ENCODE results near the gene MRTFA. TPM values are rescaled to one million over a fixed set of nuclear protein-coding genes. Genes with fewer than 3 reads are reported as not detected.
A peak's percentile ranks its signal among the peaks of the same experiment; 100 is the strongest.
"Not testable (repeated sequence)": the region's sequence is repeated elsewhere in the genome, so short reads cannot be mapped to it uniquely, and the experiment has no call there.

Gene MRTFA
- total RNA-seq, 1 experiment from 2014 or later = 52.7 TPM

GRCh38 chr22:40586781-40587180, 49.7 kb downstream of the MRTFA start:
- no peak for DNase-seq (ENCODE audit: unreplicated experiment)
- Mint-ChIP-seq H3K9me3 (ENCODE audit: unreplicated experiment) (peaks cover 5% of the 10 kb centered on the region), H3K36me3 (ENCODE audit: insufficient read depth, unreplicated experiment) (peaks cover 19% of the 10 kb centered on the region), H3K4me3 (ENCODE audit: unreplicated experiment) (no peak overlapping the region), H3K27ac (ENCODE audit: low read depth, unreplicated experiment) (no peak overlapping the region), H3K4me1 (ENCODE audit: insufficient read depth, unreplicated experiment) (peaks cover 24% of the 10 kb centered on the region), H3K27me3 (ENCODE audit: insufficient read depth, unreplicated experiment) (no peaks in the 10 kb centered on the region)
- ChIA-PET CTCF (interaction anchor here (0.5 to 0.7 kb wide), 2 partner anchors 12 to 77 kb away, joined by 4 to 5 read pairs; no protein-coding TSS in a partner anchor), POLR2A (interaction anchor here (0.8 to 1.7 kb wide), 5 partner anchors 41 to 56 kb away, joined by 3 to 4 read pairs (median 3); no protein-coding TSS in a partner anchor)
- intact Hi-C loops (cut with micrococcal nuclease) = no loop called here
- no peak for TF ChIP-seq CTCF (IDR thresholded peaks at IDR 0.05; ENCODE audit: unreplicated experiment)
- BruUV-seq (replicated peaks) = no TSS peak

GRCh38 chr22:40585310-40585751, 51.2 kb downstream of the MRTFA start:
- Mint-ChIP-seq H3K4me1 (ENCODE audit: insufficient read depth, unreplicated experiment) (peaks cover 21% of the 10 kb centered on the region), H3K27ac (ENCODE audit: low read depth, unreplicated experiment) (peak overlapping the region; percentile 74), H3K27me3 (ENCODE audit: insufficient read depth, unreplicated experiment) (no peaks in the 10 kb centered on the region), H3K36me3 (ENCODE audit: insufficient read depth, unreplicated experiment) (peaks cover 19% of the 10 kb centered on the region), H3K4me3 (ENCODE audit: unreplicated experiment) (no peak overlapping the region), H3K9me3 (ENCODE audit: unreplicated experiment) (peaks cover 7% of the 10 kb centered on the region)
- ChIA-PET CTCF (interaction anchor here (0.6 kb wide), 1 partner anchor 97 kb away, joined by 3 read pairs; no protein-coding TSS in a partner anchor), POLR2A (interaction anchor here (1.2 kb wide), 1 partner anchor 10 kb away, joined by 4 read pairs; no protein-coding TSS in a partner anchor)
- TF ChIP-seq CTCF (IDR thresholded peaks at IDR 0.05; ENCODE audit: unreplicated experiment) = no peak
- DNase-seq (ENCODE audit: unreplicated experiment) = no peak
- intact Hi-C loops (cut with micrococcal nuclease) = no loop called here
- no TSS peak for BruUV-seq (replicated peaks)

GRCh38 chr22:40584766-40585165, 51.8 kb downstream of the MRTFA start:
- H3K4me3 Mint-ChIP-seq (ENCODE audit: unreplicated experiment); H3K27ac Mint-ChIP-seq (ENCODE audit: low read depth, unreplicated experiment); DNase-seq (ENCODE audit: unreplicated experiment); BruUV-seq (replicated peaks); H3K9me3 Mint-ChIP-seq (ENCODE audit: unreplicated experiment); intact Hi-C loops (cut with micrococcal nuclease); H3K27me3 Mint-ChIP-seq (ENCODE audit: insufficient read depth, unreplicated experiment): not testable (repeated sequence)
- Mint-ChIP-seq H3K36me3 (ENCODE audit: insufficient read depth, unreplicated experiment) (peaks cover 19% of the 10 kb centered on the region), H3K4me1 (ENCODE audit: insufficient read depth, unreplicated experiment) (peaks cover 21% of the 10 kb centered on the region)
- CTCF ChIA-PET = interaction anchor here (0.6 kb wide), 1 partner anchor 105 kb away, joined by 5 read pairs; no protein-coding TSS in a partner anchor
- POLR2A ChIA-PET = interaction anchor here (1.2 kb wide), 1 partner anchor 9 kb away, joined by 4 read pairs; no protein-coding TSS in a partner anchor

- Mint-ChIP-seq H3K4me1 (ENCODE audit: insufficient read depth, unreplicated experiment) (peaks cover 9% of the 10 kb centered on the region), H3K4me3 (ENCODE audit: unreplicated experiment) (no peak overlapping the region), H3K36me3 (ENCODE audit: insufficient read depth, unreplicated experiment) (peaks cover 24% of the 10 kb centered on the region), H3K9me3 (ENCODE audit: unreplicated experiment) (peaks cover 7% of the 10 kb centered on the region), H3K27ac (ENCODE audit: low read depth, unreplicated experiment) (no peak overlapping the region), H3K27me3 (ENCODE audit: insufficient read depth, unreplicated experiment) (no peaks in the 10 kb centered on the region)
- intact Hi-C loops (cut with micrococcal nuclease) = no loop called here
- TF ChIP-seq CTCF (IDR thresholded peaks at IDR 0.05; ENCODE audit: unreplicated experiment) = no peak
- no TSS peak for BruUV-seq (replicated peaks)
- DNase-seq (ENCODE audit: unreplicated experiment) = no peak
- POLR2A ChIA-PET = interaction anchor here (0.6 to 3.2 kb wide), 11 partner anchors 10 to 139 kb away, joined by 3 to 11 read pairs (median 3); partner anchors contain the start of gene MRTFA
- CTCF ChIA-PET = interaction anchor here (0.6 to 1.1 kb wide), 3 partner anchors 43 to 100 kb away, joined by 3 to 5 read pairs (median 3); no protein-coding TSS in a partner anchor
Observed at GRCh38 chr22:40583053-40583741, 53.3 kb downstream of the MRTFA start.
